ENCODE results near the gene GLB1L3. TPM values are rescaled to one million over a fixed set of nuclear protein-coding genes. Genes with fewer than 3 reads are reported as not detected.

The GLB1L3 gene
- total RNA-seq, 2 donors from 2014 or later = 2.3 to 7.1 TPM

DNA sequence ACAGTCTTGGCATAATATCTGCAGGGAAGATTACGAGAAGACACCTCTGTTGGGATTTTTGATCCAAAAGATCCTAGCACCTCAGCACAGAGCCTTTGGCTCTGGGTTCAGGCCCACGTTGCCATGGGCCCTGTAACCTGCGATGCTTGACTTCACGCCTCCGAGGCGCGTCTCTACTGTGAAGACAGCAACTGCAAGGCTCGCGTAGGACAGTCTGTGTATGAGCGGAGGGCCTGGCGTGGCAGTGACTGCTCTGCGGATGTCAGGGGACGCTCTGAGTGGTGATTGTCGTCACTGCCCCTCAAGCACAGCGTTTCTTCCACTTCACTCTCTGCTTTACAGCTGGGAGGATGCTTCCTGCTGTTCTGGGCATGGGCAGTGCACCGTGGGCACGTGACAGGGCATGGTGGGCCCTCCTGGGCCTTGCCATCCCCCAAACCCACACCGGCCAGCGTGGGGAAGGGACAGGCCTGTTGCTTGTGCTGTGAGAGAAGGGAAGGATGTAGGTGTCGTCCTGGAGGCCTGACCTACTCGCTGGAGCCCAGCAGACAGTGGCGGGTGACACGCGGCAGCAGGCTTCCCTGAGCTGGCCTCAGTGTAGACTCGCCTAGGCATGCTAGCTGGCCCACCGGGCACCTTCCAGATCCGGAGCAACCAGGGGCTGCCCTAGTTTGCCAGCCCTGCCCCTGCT, 82.1 kb downstream of the GLB1L3 start:
- Mint-ChIP-seq H3K27ac (no peak overlapping the region), H3K4me1 (peaks cover 1% of the 10 kb centered on the region), H3K27me3 (ENCODE audit: insufficient read depth) (peaks cover 6% of the 10 kb centered on the region), H3K9me3 (peaks cover 1% of the 10 kb centered on the region), H3K36me3 (ENCODE audit: low read depth) (peaks cover 2% of the 10 kb centered on the region), H3K4me3 (no peak overlapping the region)
- Histone ChIP-seq H3K9ac (ENCODE audit: extremely low read depth, low read length, poor library complexity, severe bottlenecking) (no peak overlapping the region), H3K36me3 (ENCODE audit: control insufficient read depth, insufficient read depth, low read length) (no peaks in the 10 kb centered on the region), H3K4me1 (ENCODE audit: control insufficient read depth, insufficient read depth, low read length) (no peaks in the 10 kb centered on the region), H3K27me3 (ENCODE audit: control insufficient read depth, insufficient read depth, low read length, poor library complexity, severe bottlenecking) (no peaks in the 10 kb centered on the region), H3K4me3 (ENCODE audit: low read length) (no peak overlapping the region), H3K27ac (ENCODE audit: low read depth, low read length) (no peak overlapping the region), H3K9me3 (ENCODE audit: control insufficient read depth, low read length) (no peaks in the 10 kb centered on the region)
- WGBS, 2 experiments (ENCODE audit: insufficient coverage in 1 of 2, insufficient read length in 1 of 2) = 94 to 96% methylated on average over 18 to 27 of the region's 27 CpGs
- TF ChIP-seq CTCF (conservative IDR thresholded peaks at IDR 0.05) = no peak
- peak; percentile 47 for DNase-seq

GRCh38 chr11:134358856-134359490, 82.8 kb downstream of the GLB1L3 start:
- no peaks in the 10 kb centered on the region for H3K27me3 ChIP-seq (ENCODE audit: control insufficient read depth, insufficient read depth, low read length, poor library complexity, severe bottlenecking)
- H3K36me3 Mint-ChIP-seq (ENCODE audit: low read depth) = no peaks in the 10 kb centered on the region
- no peak overlapping the region for H3K27ac ChIP-seq (ENCODE audit: low read depth, low read length)
- H3K4me1 ChIP-seq (ENCODE audit: control insufficient read depth, insufficient read depth, low read length) = no peaks in the 10 kb centered on the region
- no peaks in the 10 kb centered on the region for H3K9me3 ChIP-seq (ENCODE audit: control insufficient read depth, low read length)
- no peak for TF ChIP-seq CTCF (conservative IDR thresholded peaks at IDR 0.05)
- H3K4me3 Mint-ChIP-seq = no peak overlapping the region
- no peak overlapping the region for H3K27ac Mint-ChIP-seq
- peaks cover 1% of the 10 kb centered on the region for H3K4me1 Mint-ChIP-seq
- no peaks in the 10 kb centered on the region for H3K9me3 Mint-ChIP-seq
- 88 to 91% methylated on average over 6 to 18 of the region's 18 CpGs for WGBS, 2 experiments (ENCODE audit: insufficient coverage in 1 of 2, insufficient read length in 1 of 2)
- H3K27me3 Mint-ChIP-seq (ENCODE audit: insufficient read depth) = peaks cover 6% of the 10 kb centered on the region
- no peaks in the 10 kb centered on the region for H3K36me3 ChIP-seq (ENCODE audit: control insufficient read depth, insufficient read depth, low read length)
- H3K4me3 ChIP-seq (ENCODE audit: low read length) = no peak overlapping the region
- no peak overlapping the region for H3K9ac ChIP-seq (ENCODE audit: extremely low read depth, low read length, poor library complexity, severe bottlenecking)
- peak; percentile 32 for DNase-seq

GRCh38 chr11:134359646-134360045, 83.5 kb downstream of the GLB1L3 start:
- WGBS, 2 experiments (ENCODE audit: insufficient coverage in 1 of 2, insufficient read length in 1 of 2) = 92 to 95% methylated on average over 10 of the region's 10 CpGs
- TF ChIP-seq CTCF (conservative IDR thresholded peaks at IDR 0.05) = no peak
- Mint-ChIP-seq H3K27ac (no peak overlapping the region), H3K27me3 (ENCODE audit: insufficient read depth) (peaks cover 6% of the 10 kb centered on the region), H3K36me3 (ENCODE audit: low read depth) (no peaks in the 10 kb centered on the region), H3K4me3 (no peak overlapping the region), H3K9me3 (no peaks in the 10 kb centered on the region), H3K4me1 (peaks cover 1% of the 10 kb centered on the region)
- Histone ChIP-seq H3K9me3 (ENCODE audit: control insufficient read depth, low read length) (no peaks in the 10 kb centered on the region), H3K4me1 (ENCODE audit: control insufficient read depth, insufficient read depth, low read length) (no peaks in the 10 kb centered on the region), H3K36me3 (ENCODE audit: control insufficient read depth, insufficient read depth, low read length) (no peaks in the 10 kb centered on the region), H3K4me3 (ENCODE audit: low read length) (no peak overlapping the region), H3K9ac (ENCODE audit: extremely low read depth, low read length, poor library complexity, severe bottlenecking) (no peak overlapping the region), H3K27me3 (ENCODE audit: control insufficient read depth, insufficient read depth, low read length, poor library complexity, severe bottlenecking) (no peaks in the 10 kb centered on the region), H3K27ac (ENCODE audit: low read depth, low read length) (no peak overlapping the region)
- no peak for DNase-seq

All from endodermal cell (in vitro differentiated cells).